T-helper 1 cell treated with Interleukin-12 subunit alpha and Interleukin-12 subunit beta and Interleukin-4 antibody, amounts not matched to agents 30 ng/mL and 1 ng/mL, for 36 hours (primary cell): ENCODE results near the gene LMO1. TPM values are rescaled to one million over a fixed set of nuclear protein-coding genes. Genes with fewer than 3 reads are reported as not detected.

ENCODE experiments used
- intact Hi-C: fragments of 100-400 bp; cut with micrococcal nuclease; formaldehyde crosslinking; loops from one replicate; pipeline ENCODE4 v1.15.1; 2024
- total RNA-seq: library from RNA; stranded (reverse); gene quantifications from 2 replicates; pipeline ENCODE4 v1.2.3, GENCODE V29; 2022

LMO1 gene
- total RNA-seq, 1 donor from 2014 or later, result not detected

- intact Hi-C loops, result loop anchor here (5.0 kb wide), 1 partner anchor 360 kb away; no protein-coding TSS in a partner anchor
These were observed 56.3 kb downstream of the LMO1 start for GRCh38 chr11:8207080-8208000.

- intact Hi-C loops, result loop anchor here (5.0 kb wide), 1 partner anchor 361 kb away; no protein-coding TSS in a partner anchor
These were observed 57.2 kb downstream of the LMO1 start for GRCh38 chr11:8206251-8207079.

GRCh38 chr11:8205566-8205965 is 58.1 kb downstream of the LMO1 start:
- intact Hi-C loops, result loop anchor here (5.0 kb wide), 1 partner anchor 362 kb away; no protein-coding TSS in a partner anchor

- intact Hi-C loops, result no loop called here
These were observed 59.1 kb downstream of the LMO1 start for GRCh38 chr11:8204596-8204995.

GRCh38 chr11:8204025-8204424 is 59.7 kb downstream of the LMO1 start:
- intact Hi-C loops, result no loop called here

- intact Hi-C loops, result no loop called here
These were observed 60.3 kb downstream of the LMO1 start for GRCh38 chr11:8203414-8203715.

GRCh38 chr11:8202516-8203413 is 60.9 kb downstream of the LMO1 start:
- intact Hi-C loops, result no loop called here

- intact Hi-C loops, result no loop called here
These were observed 61.9 kb downstream of the LMO1 start for GRCh38 chr11:8201644-8202365.

- intact Hi-C loops, result no loop called here
These were observed 64.0 kb downstream of the LMO1 start for GRCh38 chr11:8199676-8200075.

- intact Hi-C loops, result no loop called here
These were observed 66.9 kb downstream of the LMO1 start for GRCh38 chr11:8196749-8197148.

GRCh38 chr11:8194956-8195355 is 68.7 kb downstream of the LMO1 start:
- intact Hi-C loops, result no loop called here

GRCh38 chr11:8192896-8193209 is 70.8 kb downstream of the LMO1 start:
- intact Hi-C loops, result loop anchor here (1.0 to 2.0 kb wide), 2 partner anchors 70 to 373 kb away; partner anchors contain the start of gene LMO1

- intact Hi-C loops, result loop anchor here (1.0 to 2.0 kb wide), 2 partner anchors 71 to 374 kb away; partner anchors contain the start of gene LMO1
These were observed 71.4 kb downstream of the LMO1 start for GRCh38 chr11:8192016-8192895.

- intact Hi-C loops, result no loop called here
These were observed 73.2 kb downstream of the LMO1 start for GRCh38 chr11:8190431-8190830.

- intact Hi-C loops, result no loop called here
These were observed 77.2 kb downstream of the LMO1 start for GRCh38 chr11:8186429-8186828.

- intact Hi-C loops, result no loop called here
These were observed 80.6 kb downstream of the LMO1 start for GRCh38 chr11:8183111-8183510.

GRCh38 chr11:8180469-8180868 is 83.2 kb downstream of the LMO1 start:
- intact Hi-C loops, result no loop called here

- intact Hi-C loops, result no loop called here
These were observed 85.4 kb downstream of the LMO1 start for GRCh38 chr11:8178297-8178696.

- intact Hi-C loops, result no loop called here
These were observed 86.5 kb downstream of the LMO1 start for GRCh38 chr11:8177136-8177535.
